ENCODE results near the gene HGS.

DNA sequence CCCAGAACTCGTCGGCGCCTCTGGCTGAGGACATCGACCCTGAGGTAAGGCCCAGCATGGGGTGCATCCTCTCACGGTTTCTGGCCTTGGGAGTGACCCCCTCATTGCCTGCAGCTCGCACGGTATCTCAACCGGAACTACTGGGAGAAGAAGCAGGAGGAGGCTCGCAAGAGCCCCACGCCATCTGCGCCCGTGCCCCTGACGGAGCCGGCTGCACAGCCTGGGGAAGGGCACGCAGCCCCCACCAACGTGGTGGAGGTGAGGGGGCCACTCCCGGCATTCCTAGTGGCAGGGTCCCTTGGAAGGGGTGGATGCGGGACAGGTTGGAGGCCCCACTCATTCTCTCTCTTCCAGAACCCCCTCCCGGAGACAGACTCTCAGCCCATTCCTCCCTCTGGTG, 11.0 kb downstream of the HGS start:
- TF ChIP-seq POLR2A (IDR thresholded peaks at IDR 0.05): no peak
- TF ChIP-seq, protein P1, sequence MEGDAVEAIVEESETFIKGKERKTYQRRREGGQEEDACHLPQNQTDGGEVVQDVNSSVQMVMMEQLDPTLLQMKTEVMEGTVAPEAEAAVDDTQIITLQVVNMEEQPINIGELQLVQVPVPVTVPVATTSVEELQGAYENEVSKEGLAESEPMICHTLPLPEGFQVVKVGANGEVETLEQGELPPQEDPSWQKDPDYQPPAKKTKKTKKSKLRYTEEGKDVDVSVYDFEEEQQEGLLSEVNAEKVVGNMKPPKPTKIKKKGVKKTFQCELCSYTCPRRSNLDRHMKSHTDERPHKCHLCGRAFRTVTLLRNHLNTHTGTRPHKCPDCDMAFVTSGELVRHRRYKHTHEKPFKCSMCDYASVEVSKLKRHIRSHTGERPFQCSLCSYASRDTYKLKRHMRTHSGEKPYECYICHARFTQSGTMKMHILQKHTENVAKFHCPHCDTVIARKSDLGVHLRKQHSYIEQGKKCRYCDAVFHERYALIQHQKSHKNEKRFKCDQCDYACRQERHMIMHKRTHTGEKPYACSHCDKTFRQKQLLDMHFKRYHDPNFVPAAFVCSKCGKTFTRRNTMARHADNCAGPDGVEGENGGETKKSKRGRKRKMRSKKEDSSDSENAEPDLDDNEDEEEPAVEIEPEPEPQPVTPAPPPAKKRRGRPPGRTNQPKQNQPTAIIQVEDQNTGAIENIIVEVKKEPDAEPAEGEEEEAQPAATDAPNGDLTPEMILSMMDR (IDR thresholded peaks at IDR 0.05): no peak

Data from Peyer's patch (tissue), 4 donors.